HG02763 (cell line): Measurements from ENCODE around the gene UGT1A8.

Experiments
- ATAC-seq: cut with Tn5 transposase; IDR thresholded peaks from one replicate; pipeline ENCODE4 v1.9.1; 2021; ENCODE audit warnings: mild to moderate bottlenecking, moderate library complexity; ENCODE audit not compliant: unreplicated experiment

Gene UGT1A8

GRCh38 chr2:233794128-233794658 lies 176.8 kb downstream of the UGT1A8 start:
- ATAC-seq: no peak

- no peak for ATAC-seq
Observed at GRCh38 chr2:233795735-233796171, 178.3 kb downstream of the UGT1A8 start.

- ATAC-seq: no peak
Observed at GRCh38 chr2:233796254-233796653, 178.8 kb downstream of the UGT1A8 start.

- no peak for ATAC-seq
Observed at GRCh38 chr2:233798335-233799086, 181.1 kb downstream of the UGT1A8 start.

- no peak for ATAC-seq
Observed at GRCh38 chr2:233799087-233799665, 181.7 kb downstream of the UGT1A8 start.

- ATAC-seq: no peak
Observed at GRCh38 chr2:233799716-233800115, 182.3 kb downstream of the UGT1A8 start.

GRCh38 chr2:233800208-233800607 lies 182.8 kb downstream of the UGT1A8 start:
- no peak for ATAC-seq

GRCh38 chr2:233801357-233802131 lies 184.1 kb downstream of the UGT1A8 start:
- no peak for ATAC-seq

- ATAC-seq: no peak
Observed at GRCh38 chr2:233802132-233802815, 184.8 kb downstream of the UGT1A8 start.

- ATAC-seq: no peak
Observed at GRCh38 chr2:233803292-233803911, 186.0 kb downstream of the UGT1A8 start.

GRCh38 chr2:233803994-233804393 lies 186.6 kb downstream of the UGT1A8 start:
- no peak for ATAC-seq

GRCh38 chr2:233807215-233807865 lies 189.9 kb downstream of the UGT1A8 start:
- ATAC-seq: no peak

- ATAC-seq: no peak
Observed at GRCh38 chr2:233807966-233808935, 190.8 kb downstream of the UGT1A8 start.

- ATAC-seq: no peak
Observed at GRCh38 chr2:233810385-233810784, 193.0 kb downstream of the UGT1A8 start.

- no peak for ATAC-seq
Observed at GRCh38 chr2:233811087-233811486, 193.7 kb downstream of the UGT1A8 start.

- ATAC-seq: no peak
Observed at GRCh38 chr2:233811732-233812131, 194.3 kb downstream of the UGT1A8 start.

GRCh38 chr2:233813236-233814055 lies 196.0 kb downstream of the UGT1A8 start:
- no peak for ATAC-seq
